K562 (cell line): ENCODE data around the gene INPP5D. TPM values are rescaled to one million over a fixed set of nuclear protein-coding genes. Genes with fewer than 3 reads are reported as not detected.

ENCODE experiments used
- ATAC-seq: fragments of 200-7000 bp; cut with Tn5 transposase; 3 replicates; pipeline ENCODE4 v1.9.1; 2020; ENCODE audit warnings: moderate library complexity
- BruUV-seq: library from RNA; stranded (reverse); fragments of 400-500 nt; replicated peaks from 2 replicates; lab custom pipeline; 2021; lab: Mats Ljungman, UMichigan
- CTCF ChIA-PET: fragments of 300-600 bp; formaldehyde crosslinking; extraction: SDS; loops from one replicate; lab custom pipeline; 2021; ENCODE audit warnings: low intra/inter-chr PET ratio; lab: Yijun Ruan, JAX
- POLR2A ChIA-PET: fragments of 300-600, 350-650 bp; sonication (Branson Sonifier 250); formaldehyde crosslinking; extraction: SDS; loops from one replicate; lab custom pipeline; 2021; ENCODE audit warnings: antibody characterized with exemption, inconsistent platforms; lab: Yijun Ruan, JAX
- DNase-seq, 4 experiments: peaks; one replicate each; pipeline versions ENCODE4 v3.0.0 to v3.0.0-alpha.2; 2011 to 2018; ENCODE audit warnings: low spot score in 3 of 4, mixed read lengths in 3 of 4; ENCODE audit errors: extremely low read depth in 1 of 4
- FAIRE-seq: peaks from 2 replicates; lab custom pipeline; 2011; peaks lifted over from hg19 to GRCh38; lab: Jason Lieb, UNC
- H2AFZ ChIP-seq: 2 replicates; pipeline ENCODE4 v1.6.0; 2011; ENCODE audit warnings: low read depth, low read length, control low read depth, inconsistent platforms
- H3K27ac ChIP-seq: fragments of 200-600 bp; 3 replicates; pipeline ENCODE4 v1.8.0; 2011; ENCODE audit warnings: low read depth, mild to moderate bottlenecking, control low read depth, inconsistent platforms, low read length, moderate library complexity, mixed read lengths; ENCODE audit errors: extremely low read depth
- H3K27me3 ChIP-seq, 2 experiments: fragments of 300-600 bp in 1 of 2; 2 replicates in 1 of 2; 3 replicates in 1 of 2; pipeline versions ENCODE4 v1.6.0 to v1.8.0; 2011; ENCODE audit warnings: inconsistent platforms in 2 of 2, low read length in 2 of 2, mild to moderate bottlenecking in 1 of 2, mixed read lengths in 1 of 2, moderate library complexity in 1 of 2; ENCODE audit not compliant: control insufficient read depth in 2 of 2, insufficient read depth in 2 of 2
- H3K36me3 ChIP-seq: fragments of 300-600 bp; 3 replicates; pipeline ENCODE4 v1.8.0; 2011; ENCODE audit warnings: mild to moderate bottlenecking, low read length, inconsistent platforms; ENCODE audit not compliant: control insufficient read depth, insufficient read depth
- H3K4me1 ChIP-seq, 2 experiments: fragments of 200-600 bp in 1 of 2; replicated peaks in 1 of 2; 2 replicates in 1 of 2; 3 replicates in 1 of 2; pipeline versions ENCODE4 v1.5.1 to v1.8.0; 2011; ENCODE audit warnings: inconsistent platforms in 2 of 2, low read length in 2 of 2, mild to moderate bottlenecking in 1 of 2, mixed read lengths in 1 of 2, moderate library complexity in 1 of 2; ENCODE audit not compliant: control insufficient read depth in 2 of 2, insufficient read depth in 2 of 2
- H3K4me2 ChIP-seq: 2 replicates; pipeline ENCODE4 v1.6.1; 2011; ENCODE audit warnings: low read length, control low read depth, inconsistent platforms, mixed read lengths; ENCODE audit not compliant: insufficient read depth
- H3K4me3 ChIP-seq: fragments of 200-600 bp; sonication (generic), shearing (Covaris generic); 2 replicates; pipeline ENCODE4 v1.5.1; 2016; ENCODE audit warnings: control low read depth, inconsistent platforms
- H3K79me2 ChIP-seq: fragments of 200-600 bp; 3 replicates; pipeline ENCODE4 v1.8.0; 2011; ENCODE audit warnings: low read length, inconsistent platforms; ENCODE audit not compliant: control insufficient read depth, insufficient read depth
- H3K9ac ChIP-seq, 2 experiments: 2 replicates each; pipeline versions ENCODE4 v1.6.0 to v1.6.1; 2011; ENCODE audit warnings: low read depth in 2 of 2, low read length in 2 of 2, control low read depth in 1 of 2, inconsistent platforms in 1 of 2, mild to moderate bottlenecking in 1 of 2, mixed read lengths in 1 of 2; ENCODE audit not compliant: insufficient read depth in 1 of 2
- H3K9me1 ChIP-seq: one replicate; pipeline ENCODE4 v1.6.0; 2011; ENCODE audit warnings: inconsistent platforms, mild to moderate bottlenecking, low read length, moderate library complexity; ENCODE audit not compliant: control insufficient read depth, insufficient read depth
- H3K9me3 ChIP-seq: replicated peaks from 2 replicates; pipeline ENCODE4 v1.5.1; 2011; ENCODE audit warnings: low read depth, low read length, inconsistent platforms; ENCODE audit not compliant: control insufficient read depth, insufficient read depth
- H4K20me1 ChIP-seq: replicated peaks from 2 replicates; pipeline ENCODE4 v1.6.1; 2011; ENCODE audit warnings: low read length, inconsistent platforms, mixed read lengths; ENCODE audit not compliant: control insufficient read depth, insufficient read depth
- BMI1 ChIP-seq: fragments of 150-350 bp; IDR thresholded peaks from 2 replicates; pipeline ENCODE4 v1.6.1; 2014; ENCODE audit warnings: low read length
- CHD4 ChIP-seq: fragments of 200-600 bp; sonication (generic); IDR thresholded peaks from 3 replicates; pipeline ENCODE4 v1.6.1; 2012; ENCODE audit warnings: low read depth, mild to moderate bottlenecking, mixed read lengths, low read length, inconsistent platforms; ENCODE audit not compliant: insufficient read depth, insufficient replicate concordance, poor library complexity, severe bottlenecking
- ESRRA ChIP-seq: fragments of 450-650 bp; IDR thresholded peaks from 2 replicates; pipeline ENCODE4 v1.6.1; 2014; ENCODE audit warnings: low read depth, mild to moderate bottlenecking, moderate library complexity, borderline replicate concordance
- FOSL1 ChIP-seq: fragments of 200-800 bp; sonication (Bioruptor generic); conservative IDR thresholded peaks from 2 replicates; pipeline ENCODE4 v1.6.1; 2016; ENCODE audit warnings: missing genetic modification characterization, missing compliant biosample characterization
- NELFE ChIP-seq: IDR thresholded peaks from 2 replicates; pipeline ENCODE4 v1.6.1; 2011; ENCODE audit warnings: mild to moderate bottlenecking; ENCODE audit not compliant: insufficient read depth, insufficient read length
- STAG1 ChIP-seq: sonication (generic); formaldehyde crosslinking; IDR thresholded peaks from 2 replicates; pipeline ENCODE4 v1.5.0; 2020; ENCODE audit warnings: missing genetic modification reagents, borderline replicate concordance
- ZNF134 ChIP-seq: fragments of 250-450 bp; sonication (Bioruptor Pico); conservative IDR thresholded peaks from 2 replicates; pipeline ENCODE4 v1.4.0; 2020
- ZNF431 ChIP-seq: sonication (generic); formaldehyde crosslinking; IDR thresholded peaks from 2 replicates; pipeline ENCODE4 v1.8.0; 2022; ENCODE audit warnings: mild to moderate bottlenecking, missing genetic modification reagents
- WGBS: fragments of 100-300 bp; shearing (Covaris generic); methylation state at CpG from one replicate; pipeline ENCODE4 v1.1.6; 2016; ENCODE audit warnings: low coverage, mixed read lengths; ENCODE audit not compliant: insufficient coverage; ENCODE audit errors: missing lambda C conversion rate; 5-methylcytosine and 5-hydroxymethylcytosine counted together
- in situ Hi-C: fragments of 300-500 bp; cut with MboI; formaldehyde crosslinking; loops from 4 replicates; pipeline ENCODE4 v1.15.0; 2018; ENCODE audit warnings: inconsistent platforms, mixed read lengths
- intact Hi-C: fragments of 100-400 bp; cut with micrococcal nuclease; formaldehyde crosslinking; loops from 2 replicates; pipeline ENCODE4 v1.14.2; 2022
- polyA plus RNA-seq, 8 experiments: library from polyadenylated mRNA; depleted of rRNA in 4 of 8; stranded (reverse) in 5 of 8; unstranded in 3 of 8; fragments of >200 nt; fragmentation: Nextera tagmentation in 2 of 8; fragmentation: Illumina TruSeq in 1 of 8; extraction: Ambion mirVana in 2 of 8; extraction: Trizol in 1 of 8; gene quantifications; 2 replicates each; pipeline versions ENCODE4 v1.2.1 to v1.2.3, GENCODE V29; 2011 to 2014; ENCODE audit warnings: inconsistent platforms in 1 of 8, missing spikeins in 1 of 8
- total RNA-seq, 7 experiments: library from RNA; depleted of rRNA in 6 of 7; stranded (reverse); fragments of >200 nt in 6 of 7; fragmentation: Illumina TruSeq in 2 of 7; extraction: Trizol in 2 of 7; gene quantifications; 2 replicates each; pipeline versions ENCODE4 v1.2.1 to v1.2.3, GENCODE V29; 2011 to 2021; ENCODE audit warnings: low replicate concordance in 1 of 7

The INPP5D gene
- total and polyA plus RNA-seq, 9 of the 15 experiments (the other 6 are each of a cell fraction or from before 2014, with no cell fraction given), result 0.55 to 6.2 (median 2.2) TPM

- in situ Hi-C loops, result no loop called here
- no peaks in the 10 kb centered on the region for H3K27me3 ChIP-seq
- H3K27ac ChIP-seq, result no peak overlapping the region
- H3K79me2 ChIP-seq, result no peaks in the 10 kb centered on the region
- POLR2A ChIA-PET, result no interaction called here
- no peaks in the 10 kb centered on the region for H3K9me1 ChIP-seq
- H3K36me3 ChIP-seq, result no peaks in the 10 kb centered on the region
- no peak overlapping the region for H3K4me2 ChIP-seq
- H3K9ac ChIP-seq, result no peak overlapping the region; a peak in 1 of 4 replicates
- intact Hi-C loops, result no loop called here
- no peak for FAIRE-seq
- H3K4me3 ChIP-seq, result no peak overlapping the region
- no peak overlapping the region for H2AFZ ChIP-seq
- no peaks in the 10 kb centered on the region for H3K9me3 ChIP-seq
- no peaks in the 10 kb centered on the region for H4K20me1 ChIP-seq
- peaks cover 9 to 10% of the 10 kb centered on the region in 2 experiments for H3K4me1 ChIP-seq
- no TSS peak for BruUV-seq
- TF ChIP-seq FOSL1, result no peak
- TF ChIP-seq CHD4, result no peak
- no peak for TF ChIP-seq NELFE
- no peak for TF ChIP-seq BMI1
- no peak for TF ChIP-seq ZNF431 (CRISPR knock-in tag)
- no peak for TF ChIP-seq ZNF134 (CRISPR knock-in tag)
- no peak for TF ChIP-seq ESRRA
- no peak for TF ChIP-seq STAG1 (CRISPR knock-in tag)
- TF ChIP-seq, all 486 proteins: peak for 0
- 78% methylated on average over 4 of the region's 15 CpGs for WGBS
- DNase-seq (no peak), ATAC-seq (no peak)
- CTCF ChIA-PET, result no interaction called here
These were observed 152.9 kb downstream of the INPP5D start for GRCh38 chr2:233213011-233213410.
